Activated CD8-positive, alpha-beta T cell treated with anti-CD3 and anti-CD28 coated beads for 36 hours (primary cell): ENCODE measurements around the gene IFNG-AS1. TPM values are rescaled to one million over a fixed set of nuclear protein-coding genes. Genes with fewer than 3 reads are reported as not detected.

Experiments used
- ATAC-seq: fragments of 200-7000 bp; cut with Tn5 transposase; one replicate; pipeline ENCODE4 v1.10.0; 2021; ENCODE audit warnings: mild to moderate bottlenecking, moderate library complexity
- CTCF ChIA-PET: fragments of 350-600 bp; sonication (Branson Sonifier 250); formaldehyde crosslinking; loops from one replicate; lab custom pipeline; 2021; ENCODE audit warnings: antibody characterized with exemption; lab: Charles Lee
- POLR2A ChIA-PET: fragments of 350-600 bp; sonication (Branson Sonifier 250); formaldehyde crosslinking; loops from one replicate; lab custom pipeline; 2021; ENCODE audit warnings: antibody characterized with exemption; lab: Charles Lee
- DNase-seq: peaks from one replicate; pipeline ENCODE4 v3.0.0-alpha.2; 2020
- H3K27ac Mint-ChIP-seq: one replicate; pipeline ENCODE4 v1.8.0; 2021; ENCODE audit warnings: mild to moderate bottlenecking, mixed read lengths
- H3K27me3 Mint-ChIP-seq: one replicate; pipeline ENCODE4 v1.8.0; 2021; ENCODE audit warnings: mixed read lengths
- H3K36me3 Mint-ChIP-seq: one replicate; pipeline ENCODE4 v1.8.0; 2021; ENCODE audit warnings: low read depth, mixed read lengths
- H3K4me1 Mint-ChIP-seq: one replicate; pipeline ENCODE4 v1.8.0; 2021; ENCODE audit warnings: low read depth, mixed read lengths
- H3K4me3 Mint-ChIP-seq: one replicate; pipeline ENCODE4 v1.8.0; 2021; ENCODE audit warnings: mild to moderate bottlenecking, moderate library complexity, mixed read lengths
- H3K9me3 Mint-ChIP-seq: one replicate; pipeline ENCODE4 v1.8.0; 2021; ENCODE audit warnings: mixed read lengths
- intact Hi-C: fragments of 100-400 bp; cut with micrococcal nuclease; formaldehyde crosslinking; loops from one replicate; pipeline ENCODE4 v1.10.0; 2022
- total RNA-seq, 2 experiments: library from RNA; stranded (reverse); gene quantifications; one replicate each; pipeline ENCODE4 v1.2.3, GENCODE V29; 2021
- TF ChIP-seq, protein P1 (sequence below): fragments of 200-600 bp; IDR thresholded peaks from one replicate; pipeline ENCODE4 v1.8.0; 2022; ENCODE audit warnings: antibody characterized with exemption, mild to moderate bottlenecking

The IFNG-AS1 gene
- total RNA-seq, 2 experiments from 2014 or later = 0.25 TPM; not detected in 1

DNA sequence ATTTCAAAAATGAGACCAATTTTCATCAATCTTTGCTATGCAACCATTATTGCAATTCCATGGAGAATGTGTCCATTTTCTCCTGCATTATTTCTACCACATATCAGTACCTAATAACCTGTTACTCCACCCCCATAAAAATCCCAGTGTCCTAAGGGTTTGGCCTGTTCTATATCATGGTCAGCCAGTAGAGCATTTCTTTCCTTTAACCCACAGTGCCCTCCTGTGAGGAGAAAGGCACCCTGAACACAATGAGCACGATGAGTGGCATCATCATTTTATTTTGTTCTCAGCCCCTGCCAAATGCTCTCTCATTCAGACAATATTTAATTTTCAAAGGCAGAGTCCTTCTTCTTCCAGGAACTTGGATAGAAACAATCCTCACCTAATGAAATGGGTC, 11.6 kb upstream of the IFNG-AS1 start:
- H3K27me3 Mint-ChIP-seq = peaks cover 2% of the 10 kb centered on the region
- H3K4me1 Mint-ChIP-seq = no peaks in the 10 kb centered on the region
- no peaks in the 10 kb centered on the region for H3K9me3 Mint-ChIP-seq
- H3K36me3 Mint-ChIP-seq = no peaks in the 10 kb centered on the region
- no peak for ATAC-seq
- H3K4me3 Mint-ChIP-seq = no peak overlapping the region
- TF ChIP-seq, protein P1, sequence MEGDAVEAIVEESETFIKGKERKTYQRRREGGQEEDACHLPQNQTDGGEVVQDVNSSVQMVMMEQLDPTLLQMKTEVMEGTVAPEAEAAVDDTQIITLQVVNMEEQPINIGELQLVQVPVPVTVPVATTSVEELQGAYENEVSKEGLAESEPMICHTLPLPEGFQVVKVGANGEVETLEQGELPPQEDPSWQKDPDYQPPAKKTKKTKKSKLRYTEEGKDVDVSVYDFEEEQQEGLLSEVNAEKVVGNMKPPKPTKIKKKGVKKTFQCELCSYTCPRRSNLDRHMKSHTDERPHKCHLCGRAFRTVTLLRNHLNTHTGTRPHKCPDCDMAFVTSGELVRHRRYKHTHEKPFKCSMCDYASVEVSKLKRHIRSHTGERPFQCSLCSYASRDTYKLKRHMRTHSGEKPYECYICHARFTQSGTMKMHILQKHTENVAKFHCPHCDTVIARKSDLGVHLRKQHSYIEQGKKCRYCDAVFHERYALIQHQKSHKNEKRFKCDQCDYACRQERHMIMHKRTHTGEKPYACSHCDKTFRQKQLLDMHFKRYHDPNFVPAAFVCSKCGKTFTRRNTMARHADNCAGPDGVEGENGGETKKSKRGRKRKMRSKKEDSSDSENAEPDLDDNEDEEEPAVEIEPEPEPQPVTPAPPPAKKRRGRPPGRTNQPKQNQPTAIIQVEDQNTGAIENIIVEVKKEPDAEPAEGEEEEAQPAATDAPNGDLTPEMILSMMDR = no peak
- no peak overlapping the region for H3K27ac Mint-ChIP-seq
- POLR2A ChIA-PET = no interaction called here
- CTCF ChIA-PET = no interaction called here
- no peak for DNase-seq
- intact Hi-C loops = no loop called here

DNA sequence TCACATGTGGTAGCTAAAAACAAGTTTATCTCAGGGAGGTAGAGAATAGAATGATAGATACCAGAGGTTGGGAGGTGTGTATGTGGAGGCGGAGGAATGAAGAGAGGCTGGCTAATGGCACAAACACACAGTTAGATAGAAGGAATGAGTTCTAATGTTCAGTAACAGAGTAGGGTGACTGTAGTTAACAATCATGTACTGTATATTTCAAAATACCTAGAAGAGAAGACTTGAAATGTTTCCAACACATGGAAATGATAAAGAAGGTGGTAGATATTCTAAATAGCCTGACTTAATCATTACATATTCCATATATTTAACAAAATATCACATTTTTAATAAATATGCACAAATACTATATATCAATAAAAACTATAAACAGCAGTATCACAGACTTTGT, 8.9 kb upstream of the IFNG-AS1 start:
- no peak for ATAC-seq
- Mint-ChIP-seq H3K36me3 (no peaks in the 10 kb centered on the region), H3K27me3 (peaks cover 2% of the 10 kb centered on the region), H3K4me1 (no peaks in the 10 kb centered on the region), H3K4me3 (no peak overlapping the region), H3K9me3 (no peaks in the 10 kb centered on the region), H3K27ac (no peak overlapping the region)
- intact Hi-C loops = no loop called here
- DNase-seq = no peak
- TF ChIP-seq, protein P1 = no peak
- ChIA-PET POLR2A (no interaction called here), CTCF (no interaction called here)

DNA sequence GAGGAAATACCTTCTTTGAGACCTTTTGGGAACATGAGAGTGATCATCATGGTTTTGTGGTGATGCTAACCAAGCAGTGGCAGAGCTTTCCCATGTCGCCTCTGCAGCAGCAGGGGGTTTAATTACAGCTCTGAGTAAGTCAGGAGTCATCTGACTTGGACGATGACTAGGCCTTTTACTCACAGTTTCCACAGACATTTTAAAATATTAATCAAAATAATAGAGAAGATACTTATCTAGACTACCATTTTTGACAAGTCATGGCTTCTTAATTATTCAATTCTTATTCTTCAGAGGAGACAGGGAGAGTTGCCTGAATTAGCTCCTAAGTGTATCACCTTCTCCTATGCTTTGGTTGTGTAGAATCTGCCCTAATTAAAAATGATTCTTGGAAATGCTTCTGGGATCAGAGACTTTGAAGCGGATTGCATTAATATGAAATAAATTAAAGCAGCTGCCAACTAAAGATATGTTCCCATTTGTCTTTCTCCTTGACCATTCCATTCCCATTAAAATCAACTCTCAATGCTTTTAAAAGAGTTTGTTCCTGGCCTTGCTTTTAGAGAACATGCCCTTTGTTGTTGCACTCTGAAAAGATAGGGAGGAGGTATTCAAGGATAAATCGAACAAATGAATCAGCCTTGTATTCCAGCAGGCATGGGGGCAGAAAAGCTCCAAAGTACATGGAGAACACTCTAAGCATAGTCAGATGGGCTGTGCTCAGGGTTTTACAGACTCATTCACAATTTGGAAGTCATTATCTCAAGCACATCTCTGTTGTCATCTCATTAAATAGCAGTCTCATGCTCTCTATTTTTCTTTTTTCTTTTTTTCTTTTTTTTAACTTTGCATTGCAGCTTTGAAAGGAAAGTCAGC, 7.7 kb upstream of the IFNG-AS1 start:
- Mint-ChIP-seq H3K27ac (no peak overlapping the region), H3K27me3 (peaks cover 2% of the 10 kb centered on the region), H3K4me3 (no peak overlapping the region), H3K36me3 (no peaks in the 10 kb centered on the region), H3K4me1 (no peaks in the 10 kb centered on the region), H3K9me3 (no peaks in the 10 kb centered on the region)
- TF ChIP-seq, protein P1 = no peak
- no peak for DNase-seq
- intact Hi-C loops = no loop called here
- ChIA-PET CTCF (no interaction called here), POLR2A (no interaction called here)
- ATAC-seq = no peak

- ATAC-seq (no peak), DNase-seq (no peak)
- peaks cover 2% of the 10 kb centered on the region for H3K27me3 Mint-ChIP-seq
- no peaks in the 10 kb centered on the region for H3K9me3 Mint-ChIP-seq
- TF ChIP-seq, protein P1 = no peak
- intact Hi-C loops = no loop called here
- H3K27ac Mint-ChIP-seq = no peak overlapping the region
- no peaks in the 10 kb centered on the region for H3K4me1 Mint-ChIP-seq
- POLR2A ChIA-PET = no interaction called here
- no peak overlapping the region for H3K4me3 Mint-ChIP-seq
- CTCF ChIA-PET = no interaction called here
- no peaks in the 10 kb centered on the region for H3K36me3 Mint-ChIP-seq
These were observed 7.1 kb upstream of the IFNG-AS1 start for GRCh38 chr12:67982164-67982563.

GRCh38 chr12:67986632-67987031, 2.6 kb upstream of the IFNG-AS1 start:
- Mint-ChIP-seq H3K36me3 (no peaks in the 10 kb centered on the region), H3K4me1 (peaks cover 33% of the 10 kb centered on the region), H3K4me3 (no peak overlapping the region), H3K27ac (no peak overlapping the region), H3K27me3 (no peaks in the 10 kb centered on the region), H3K9me3 (no peaks in the 10 kb centered on the region)
- DNase-seq (no peak), ATAC-seq (no peak)
- POLR2A ChIA-PET = no interaction called here
- intact Hi-C loops = no loop called here
- CTCF ChIA-PET = no interaction called here
- TF ChIP-seq, protein P1 = no peak
